ENCODE results near the gene BCL2L12.
"Not testable (repeated sequence)": the region's sequence is repeated elsewhere in the genome, so short reads cannot be mapped to it uniquely, and the experiment has no call there.

BCL2L12 gene

GRCh38 chr19:49665351-49666119 is at the start of gene BCL2L12, which contains the start of gene IRF3:
Gene BCL2L12 (plus strand): TSS chr19:49665933. CDS start chr19:49666693, 760 bp downstream.
Gene IRF3 (minus strand): TSS chr19:49665857. CDS start chr19:49664838, 1,019 bp downstream.
- DNase-seq = peak; percentile 98

- DNase-seq = no peak
Observed at GRCh38 chr19:49616532-49616931, 49.2 kb upstream of the BCL2L12 start.

- no peak for DNase-seq
Observed at GRCh38 chr19:49616945-49617344, 48.8 kb upstream of the BCL2L12 start.

- not testable (repeated sequence) for DNase-seq
Observed at GRCh38 chr19:49617860-49618259, 47.9 kb upstream of the BCL2L12 start.

GRCh38 chr19:49624967-49625910 is 40.5 kb upstream of the BCL2L12 start:
- DNase-seq = no peak

- no peak for DNase-seq
Observed at GRCh38 chr19:49626226-49626625, 39.5 kb upstream of the BCL2L12 start.

GRCh38 chr19:49629659-49630058 is 36.1 kb upstream of the BCL2L12 start:
- DNase-seq = no peak

GRCh38 chr19:49631014-49631588 is 34.6 kb upstream of the BCL2L12 start:
- no peak for DNase-seq

- no peak for DNase-seq
Observed at GRCh38 chr19:49631610-49632192, 34.0 kb upstream of the BCL2L12 start.

GRCh38 chr19:49632576-49632975 is 33.2 kb upstream of the BCL2L12 start:
- no peak for DNase-seq

GRCh38 chr19:49633273-49633672 is 32.5 kb upstream of the BCL2L12 start:
- not testable (repeated sequence) for DNase-seq

- DNase-seq = peak; percentile 38
Observed at GRCh38 chr19:49635530-49636232, 30.1 kb upstream of the BCL2L12 start.

GRCh38 chr19:49636233-49636932 is 29.4 kb upstream of the BCL2L12 start:
- DNase-seq = no peak

- DNase-seq = peak; percentile 77
Observed at GRCh38 chr19:49637821-49638738, 27.7 kb upstream of the BCL2L12 start.

GRCh38 chr19:49639401-49640112 is 26.2 kb upstream of the BCL2L12 start:
- DNase-seq = no peak

- peak; percentile 100 for DNase-seq
Observed at GRCh38 chr19:49640113-49640898, 25.4 kb upstream of the BCL2L12 start, which contains the start of gene RRAS. Gene RRAS (minus strand): TSS chr19:49640143. CDS start chr19:49640098, 45 bp downstream.

- DNase-seq = peak; percentile 100
Observed at GRCh38 chr19:49641688-49642491, 23.8 kb upstream of the BCL2L12 start, which contains the start of gene SCAF1. Gene SCAF1 (plus strand): TSS chr19:49642209. CDS start chr19:49645027, 2,818 bp downstream.

Measured in suppressor macrophage treated with lipopolysaccharide for 4 hours (primary cell).